Measurements from ENCODE around the gene TAAR8. TPM values are rescaled to one million over a fixed set of nuclear protein-coding genes. Genes with fewer than 3 reads are reported as not detected.

The TAAR8 gene
- total RNA-seq, 2 donors from 2014 or later = not detected

Other genes starting within 250 kb of the TAAR8 start
- not detected for gene MOXD1, start 151.2 kb upstream of the TAAR8 start, total RNA-seq
- 10 to 100 TPM; 10.6 to 15.3 TPM for gene STX7, start 39.6 kb upstream of the TAAR8 start, total RNA-seq
- gene TAAR9, start 14.4 kb upstream of the TAAR8 start, total RNA-seq = not detected
- not detected for gene TAAR6, start 17.6 kb downstream of the TAAR8 start, total RNA-seq
- not detected for gene TAAR5, start 37.1 kb downstream of the TAAR8 start, total RNA-seq
- gene TAAR2, start 71.6 kb downstream of the TAAR8 start, total RNA-seq = not detected
- not detected for gene TAAR1, start 106.5 kb downstream of the TAAR8 start, total RNA-seq
- gene VNN1, start 161.4 kb downstream of the TAAR8 start, total RNA-seq = not detected
- 10 to 100 TPM; 14.4 to 16.6 TPM for gene VNN2, start 205.2 kb downstream of the TAAR8 start, total RNA-seq
- 1 to 10 TPM; 5.1 to 6.9 TPM for gene SLC18B1, start 246.0 kb downstream of the TAAR8 start, total RNA-seq